HT1080 (cell line): ENCODE results near the gene FOXD4L4. TPM values are rescaled to one million over a fixed set of nuclear protein-coding genes. Genes with fewer than 3 reads are reported as not detected.
"Not testable (repeated sequence)": the region's sequence is repeated elsewhere in the genome, so short reads cannot be mapped to it uniquely, and the experiment has no call there.

ENCODE experiments used
- DNase-seq: peaks from one replicate; pipeline ENCODE4 v3.0.0-alpha.2; 2015; ENCODE audit warnings: low read depth
- polyA plus RNA-seq, 2 experiments: library from polyadenylated mRNA; depleted of rRNA; stranded (reverse); fragments of >200 nt; gene quantifications; 2 replicates each; pipeline ENCODE4 v1.2.3, GENCODE V29; 2015
- total RNA-seq: library from RNA; depleted of rRNA; stranded (reverse); fragments of >200 nt; shearing (Covaris generic); gene quantifications from 2 replicates; pipeline ENCODE4 v1.2.3, GENCODE V29; 2014; rRNA removed

Gene FOXD4L4
- total RNA-seq = 0.14 and 0.70 TPM in 2 replicates
- polyA plus RNA-seq (2015; cell fraction: cytosol; rRNA removed) = 0.06 and 0.09 TPM in 2 replicates
- polyA plus RNA-seq (2015; cell fraction: nucleus; rRNA removed) = 0.09 and 0.14 TPM in 2 replicates

DNA sequence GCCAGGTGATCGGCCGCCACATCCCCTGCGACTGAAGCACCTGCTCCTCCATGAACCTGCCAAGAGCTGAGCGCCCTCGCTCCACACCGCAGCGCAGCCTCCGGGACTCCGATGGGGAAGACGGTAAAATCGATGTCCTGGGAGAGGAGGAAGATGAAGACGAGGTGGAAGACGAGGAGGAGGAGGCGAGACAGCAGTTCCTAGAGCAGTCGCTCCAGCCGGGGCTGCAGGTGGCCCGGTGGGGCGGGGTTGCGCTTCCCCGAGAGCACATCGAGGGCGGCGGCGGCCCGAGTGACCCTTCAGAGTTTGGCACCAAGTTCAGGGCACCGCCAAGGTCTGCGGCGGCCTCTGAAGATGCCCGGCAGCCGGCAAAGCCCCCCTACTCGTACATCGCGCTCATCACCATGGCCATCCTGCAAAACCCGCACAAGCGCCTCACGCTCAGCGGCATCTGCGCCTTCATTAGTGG lies at the start of gene FOXD4L4:
FOXD4L4 (plus strand) TSS at position 51 of the 469 bp plus-strand sequence; CDS start at position 51, 0 bp downstream.
- DNase-seq = not testable (repeated sequence)

DNA sequence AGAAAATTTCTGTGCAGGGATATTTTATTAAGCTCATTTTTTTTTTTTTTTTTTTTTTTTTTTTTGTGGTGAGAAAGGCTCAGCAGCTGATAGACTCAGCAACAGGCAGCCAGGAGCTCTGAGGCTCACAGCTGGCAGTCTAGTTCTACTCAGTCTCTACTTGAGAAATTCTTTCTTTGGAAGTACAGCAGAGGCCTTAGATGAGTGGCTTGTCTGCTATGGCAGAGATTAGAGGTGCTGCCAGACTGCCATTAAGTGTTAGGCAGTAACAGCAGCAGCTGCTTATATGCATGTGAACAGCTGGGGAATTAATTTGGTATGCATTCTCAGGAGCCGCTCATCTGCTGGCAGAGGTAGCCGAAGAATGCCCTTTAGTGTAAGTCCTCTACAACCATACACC lies 33.4 kb upstream of the FOXD4L4 start:
- not testable (repeated sequence) for DNase-seq

DNA sequence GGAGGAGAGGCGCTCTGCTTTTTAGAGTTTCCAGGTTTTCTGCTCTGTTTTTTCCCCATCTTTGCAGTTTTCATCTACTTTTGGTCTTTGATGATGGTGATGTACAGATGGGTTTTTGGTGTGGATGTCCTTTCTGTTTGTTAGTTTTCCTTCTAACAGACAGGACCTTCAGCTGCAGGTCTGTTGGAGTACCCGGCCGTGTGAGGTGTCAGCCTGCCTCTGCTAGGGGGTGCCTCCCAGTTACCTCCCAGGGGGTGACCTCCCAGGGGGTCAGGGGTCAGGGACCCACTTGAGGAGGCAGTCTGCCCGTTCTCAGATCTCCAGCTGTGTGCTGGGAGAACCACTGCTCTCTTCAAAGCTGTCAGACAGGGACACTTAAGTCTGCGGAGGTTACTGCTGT lies 22.5 kb upstream of the FOXD4L4 start:
- not testable (repeated sequence) for DNase-seq

DNA sequence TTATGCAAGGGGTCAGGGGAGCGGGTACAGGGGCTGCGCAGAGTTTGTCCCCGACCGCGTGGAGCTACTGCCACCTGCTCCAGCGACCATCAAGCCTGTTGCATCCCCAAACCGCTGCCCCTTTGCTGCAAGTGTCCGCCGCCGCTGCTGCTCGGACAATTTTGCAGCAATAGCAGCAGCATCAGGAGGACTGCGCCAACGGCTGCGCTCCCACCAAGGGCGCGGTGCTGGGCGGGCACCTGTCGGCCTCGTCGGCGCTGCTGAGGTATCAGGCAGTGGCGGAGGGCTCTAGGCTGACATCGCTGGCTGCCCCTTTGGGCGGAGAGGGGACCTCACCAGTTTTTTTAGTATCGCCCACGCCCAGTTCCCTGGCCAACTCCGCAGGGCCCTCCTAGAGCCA lies 1.2 kb downstream of the FOXD4L4 start:
- not testable (repeated sequence) for DNase-seq

Other genes starting within 250 kb of the FOXD4L4 start
- gene ZNG1E, start 61.2 kb upstream of the FOXD4L4 start, total RNA-seq = 24.2 and 28.6 TPM in 2 replicates